Right atrium auricular region (tissue), 2 donors: ENCODE results near the gene SH3PXD2B. TPM values are rescaled to one million over a fixed set of nuclear protein-coding genes. Genes with fewer than 3 reads are reported as not detected.

ENCODE experiments used
- DNase-seq: peaks from one replicate; pipeline ENCODE4 v3.0.0-alpha.2; 2019; ENCODE audit warnings: low spot score
- H3K27ac ChIP-seq, 2 donors: fragments of 200-600 bp; sonication (generic); 1 replicate in 1 of 2; 2 replicates in 1 of 2; pipeline ENCODE4 v1.5.1; 2016 to 2019
- H3K27me3 ChIP-seq, 2 donors: fragments of 200-600 bp; sonication (generic); one replicate each; pipeline versions ENCODE4 v1.5.1 to v1.6.0; 2017 to 2019
- H3K36me3 ChIP-seq: fragments of 200-600 bp; sonication (generic); one replicate; pipeline ENCODE4 v1.5.1; 2016
- H3K4me1 ChIP-seq, 2 donors: fragments of 200-600 bp; sonication (generic); one replicate each; pipeline versions ENCODE4 v1.5.1 to v1.6.0; 2017 to 2019
- H3K4me3 ChIP-seq, 2 donors: fragments of 200-600 bp; sonication (generic); 1 replicate in 1 of 2; 2 replicates in 1 of 2; pipeline ENCODE4 v1.5.1; 2017 to 2019; ENCODE audit warnings: mild to moderate bottlenecking in 1 of 2, moderate library complexity in 1 of 2
- H3K9me3 ChIP-seq, 2 donors: fragments of 200-600 bp; sonication (generic); one replicate each; pipeline ENCODE4 v1.5.1; 2019
- total RNA-seq, 2 donors: library from RNA; depleted of rRNA; stranded (reverse); fragments of >200 nt; gene quantifications; one replicate each; pipeline ENCODE4 v1.1.0, GENCODE V29; 2016
- TF ChIP-seq, protein P1 (sequence below), 2 donors: fragments of 200-600 bp; sonication (generic); IDR thresholded peaks; one replicate each; pipeline ENCODE4 v1.5.1; 2019; ENCODE audit warnings: antibody characterized with exemption in 2 of 2

SH3PXD2B gene
- total RNA-seq, 2 donors from 2014 or later: 7.2 to 13.9 TPM

DNA sequence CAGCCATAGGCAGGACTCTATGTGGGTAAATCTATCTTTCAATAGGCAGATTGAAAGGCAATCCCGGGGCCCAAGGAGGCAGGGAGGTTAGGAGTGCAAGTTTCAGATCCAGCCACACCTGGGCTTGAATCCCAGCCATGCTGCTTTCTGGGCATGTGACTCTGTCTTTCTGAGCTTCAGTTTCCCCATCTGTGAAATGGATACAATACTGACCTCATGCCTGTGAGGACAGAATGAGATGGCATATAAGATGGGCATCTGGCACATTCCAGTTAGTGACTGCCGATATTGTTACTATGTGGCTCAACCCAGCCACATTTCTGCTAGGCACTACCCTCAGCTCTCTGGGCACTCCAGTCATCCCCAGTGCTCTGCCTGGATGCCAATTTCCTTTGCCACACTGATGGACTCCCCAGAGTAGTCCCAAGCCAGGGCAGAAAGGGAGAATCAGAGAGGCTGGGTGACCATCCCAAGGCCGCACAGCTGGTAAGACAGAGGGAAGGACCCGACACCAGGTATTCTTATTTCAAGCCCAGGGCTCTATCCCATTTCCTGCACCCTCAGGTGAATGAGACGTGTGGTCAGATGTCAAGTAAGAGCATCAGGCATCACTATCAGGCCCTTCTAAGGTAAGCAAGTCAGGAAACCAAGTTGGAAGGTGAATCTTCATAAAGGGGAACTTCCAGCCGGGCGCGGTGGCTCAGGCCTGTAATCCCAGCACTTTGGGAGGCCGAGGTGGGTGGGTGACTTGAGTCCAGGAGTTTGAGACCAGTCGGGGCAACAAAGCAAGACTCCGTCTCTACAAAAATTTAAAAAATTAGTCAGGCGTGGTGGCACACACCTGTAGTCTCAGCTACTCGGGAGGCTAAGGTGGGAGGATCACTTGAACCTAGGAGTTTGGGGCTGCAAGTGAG is 38.7 kb downstream of the SH3PXD2B start:
- H3K27ac ChIP-seq: peak overlapping the region; percentile 76 to 82

GRCh38 chr5:172414531-172415361 is 39.6 kb downstream of the SH3PXD2B start:
- Histone ChIP-seq H3K4me1 (peaks cover 0 to 77% of the 10 kb centered on the region in 2 donors), H3K27ac (peak overlapping the region; percentile 76 to 82), H3K36me3 (no peaks in the 10 kb centered on the region), H3K9me3 (no peaks in the 10 kb centered on the region), H3K4me3 (no peak overlapping the region), H3K27me3 (no peaks in the 10 kb centered on the region)
- TF ChIP-seq, protein P1, sequence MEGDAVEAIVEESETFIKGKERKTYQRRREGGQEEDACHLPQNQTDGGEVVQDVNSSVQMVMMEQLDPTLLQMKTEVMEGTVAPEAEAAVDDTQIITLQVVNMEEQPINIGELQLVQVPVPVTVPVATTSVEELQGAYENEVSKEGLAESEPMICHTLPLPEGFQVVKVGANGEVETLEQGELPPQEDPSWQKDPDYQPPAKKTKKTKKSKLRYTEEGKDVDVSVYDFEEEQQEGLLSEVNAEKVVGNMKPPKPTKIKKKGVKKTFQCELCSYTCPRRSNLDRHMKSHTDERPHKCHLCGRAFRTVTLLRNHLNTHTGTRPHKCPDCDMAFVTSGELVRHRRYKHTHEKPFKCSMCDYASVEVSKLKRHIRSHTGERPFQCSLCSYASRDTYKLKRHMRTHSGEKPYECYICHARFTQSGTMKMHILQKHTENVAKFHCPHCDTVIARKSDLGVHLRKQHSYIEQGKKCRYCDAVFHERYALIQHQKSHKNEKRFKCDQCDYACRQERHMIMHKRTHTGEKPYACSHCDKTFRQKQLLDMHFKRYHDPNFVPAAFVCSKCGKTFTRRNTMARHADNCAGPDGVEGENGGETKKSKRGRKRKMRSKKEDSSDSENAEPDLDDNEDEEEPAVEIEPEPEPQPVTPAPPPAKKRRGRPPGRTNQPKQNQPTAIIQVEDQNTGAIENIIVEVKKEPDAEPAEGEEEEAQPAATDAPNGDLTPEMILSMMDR (IDR thresholded peaks at IDR 0.05): no peak
- DNase-seq: no peak

More for the DNA sequence above, 38.7 kb downstream of the SH3PXD2B start:
- DNase-seq: no peak
- TF ChIP-seq, protein P1 (IDR thresholded peaks at IDR 0.05): no peak
- no peaks in the 10 kb centered on the region for H3K27me3 ChIP-seq
- no peak overlapping the region for H3K4me3 ChIP-seq
- H3K36me3 ChIP-seq: no peaks in the 10 kb centered on the region
- H3K9me3 ChIP-seq: no peaks in the 10 kb centered on the region
- peaks cover 0 to 86% of the 10 kb centered on the region in 2 donors for H3K4me1 ChIP-seq

DNA sequence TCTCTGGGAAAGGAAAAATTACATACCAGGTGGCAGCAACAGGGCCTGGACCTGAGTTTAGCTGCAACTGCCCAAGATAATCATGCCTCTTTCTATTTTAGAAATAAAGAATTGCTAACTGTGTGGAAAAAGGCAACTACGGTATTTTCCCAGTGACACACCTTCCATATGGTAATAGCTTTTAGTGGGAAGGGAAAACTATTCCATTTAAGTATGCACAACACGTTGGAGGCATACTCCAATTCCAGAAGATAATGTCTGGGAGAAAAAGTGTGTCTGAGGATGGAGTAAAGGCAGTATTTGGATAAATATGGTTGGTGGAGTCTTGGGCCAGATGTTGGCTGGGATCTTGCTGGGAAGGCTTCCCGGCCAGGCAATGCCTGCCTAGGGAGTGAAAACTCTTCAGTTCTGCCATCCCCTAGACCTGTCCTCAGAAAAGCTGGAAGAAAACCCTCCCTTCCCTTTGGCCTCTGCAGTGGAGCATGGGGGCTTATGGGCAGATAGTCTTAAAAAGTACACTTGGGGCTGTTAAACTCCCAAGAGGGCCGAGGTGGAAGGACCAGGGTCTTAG is 40.6 kb downstream of the SH3PXD2B start:
- Histone ChIP-seq H3K4me3 (no peak overlapping the region), H3K27me3 (no peaks in the 10 kb centered on the region), H3K4me1 (peaks cover 0 to 67% of the 10 kb centered on the region in 2 donors), H3K9me3 (no peaks in the 10 kb centered on the region), H3K27ac (peak overlapping the region; percentile 76 to 82), H3K36me3 (no peaks in the 10 kb centered on the region)
- TF ChIP-seq, protein P1 (IDR thresholded peaks at IDR 0.05): no peak
- DNase-seq: no peak

DNA sequence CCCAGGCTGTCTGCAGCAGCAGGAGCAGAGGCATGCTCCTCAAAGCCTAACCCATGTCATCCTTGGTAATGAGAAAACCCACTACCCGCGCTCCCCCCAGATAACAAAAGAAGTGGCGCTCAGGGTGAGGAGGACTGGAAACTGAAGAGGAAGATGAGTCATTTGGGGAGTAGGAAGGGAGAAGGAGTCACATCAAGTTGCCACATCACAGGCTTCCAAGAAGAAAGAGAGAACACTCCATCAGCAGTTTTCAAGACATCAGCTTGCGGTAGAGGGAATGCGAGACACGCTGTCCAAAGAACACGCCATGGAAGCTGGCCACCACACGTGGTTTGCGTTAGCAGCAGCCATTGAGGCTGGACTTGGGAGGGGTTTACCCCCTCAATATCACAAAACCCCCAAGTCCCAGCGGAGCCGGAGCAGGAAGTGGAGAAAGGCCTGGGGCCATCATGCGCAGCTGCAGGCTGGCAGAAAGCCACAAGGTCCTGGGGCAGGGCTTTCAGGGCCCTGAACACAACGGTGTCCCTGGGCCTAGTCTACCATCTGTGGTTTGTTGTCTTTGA is 41.5 kb downstream of the SH3PXD2B start:
- TF ChIP-seq, protein P1 (IDR thresholded peaks at IDR 0.05): no peak
- Histone ChIP-seq H3K4me3 (no peak overlapping the region), H3K9me3 (no peaks in the 10 kb centered on the region), H3K36me3 (no peaks in the 10 kb centered on the region), H3K4me1 (peaks cover 0 to 60% of the 10 kb centered on the region in 2 donors), H3K27me3 (no peaks in the 10 kb centered on the region), H3K27ac (peak overlapping the region; percentile 76 to 82)
- peak; percentile 96 for DNase-seq

GRCh38 chr5:172411484-172412072 is 42.7 kb downstream of the SH3PXD2B start:
- no peaks in the 10 kb centered on the region for H3K9me3 ChIP-seq
- DNase-seq: no peak
- peaks cover 0 to 60% of the 10 kb centered on the region in 2 donors for H3K4me1 ChIP-seq
- TF ChIP-seq, protein P1 (IDR thresholded peaks at IDR 0.05): no peak
- H3K27ac ChIP-seq: peak overlapping the region; percentile 72 to 74
- H3K27me3 ChIP-seq: no peaks in the 10 kb centered on the region
- H3K36me3 ChIP-seq: no peaks in the 10 kb centered on the region
- no peak overlapping the region for H3K4me3 ChIP-seq
